Gastrocnemius medialis (tissue), 4 donors: ENCODE measurements around the gene MFSD11. TPM values are rescaled to one million over a fixed set of nuclear protein-coding genes. Genes with fewer than 3 reads are reported as not detected.

Experiments
- ATAC-seq, 2 donors: fragments of 150-250 bp; one replicate each; pipeline ENCODE4 v1.9.1; 2016
- DNase-seq, 2 donors: peaks; one replicate each; pipeline ENCODE4 v3.0.0-alpha.2; 2019
- H3K27ac ChIP-seq, 4 donors: fragments of 200-600 bp; sonication (generic); 1 replicate in 1 of 4; 2 replicates in 3 of 4; pipeline ENCODE4 v1.5.1; 2016 to 2018; ENCODE audit warnings: mild to moderate bottlenecking in 2 of 4, moderate library complexity in 1 of 4
- H3K27me3 ChIP-seq, 3 donors: fragments of 200-600 bp; sonication (generic) in 2 of 3; 1 replicate in 1 of 3; 2 replicates in 2 of 3; pipeline versions ENCODE4 v1.5.1 to v1.6.0; 2016 to 2019; ENCODE audit warnings: mild to moderate bottlenecking in 1 of 3, moderate library complexity in 1 of 3
- H3K36me3 ChIP-seq, 2 donors: fragments of 200-600 bp; sonication (generic) in 1 of 2; one replicate each; pipeline ENCODE4 v1.5.1; 2017 to 2018
- H3K4me1 ChIP-seq, 2 donors: fragments of 200-600 bp; sonication (generic) in 1 of 2; one replicate each; pipeline ENCODE4 v1.5.1; 2016 to 2017; ENCODE audit warnings: mild to moderate bottlenecking in 2 of 2
- H3K4me3 ChIP-seq, 4 donors: fragments of 200-600 bp; sonication (generic) in 3 of 4; 1 replicate in 1 of 4; 2 replicates in 3 of 4; pipeline ENCODE4 v1.5.1; 2016 to 2019; ENCODE audit warnings: mild to moderate bottlenecking in 2 of 4
- H3K9me3 ChIP-seq, 3 donors: fragments of 200-600 bp; sonication (generic) in 2 of 3; 1 replicate in 1 of 3; 2 replicates in 2 of 3; pipeline ENCODE4 v1.5.1; 2016 to 2019
- CTCF ChIP-seq, 5 experiments: fragments of 450-650 bp in 3 of 5; fragments of 200-600 bp in 2 of 5; sonication (generic) in 2 of 5; IDR thresholded peaks in 4 of 5; conservative IDR thresholded peaks in 1 of 5; 1 replicate in 4 of 5; 2 replicates in 1 of 5; pipeline ENCODE4 v1.5.1; 2016 to 2019; ENCODE audit warnings: antibody characterized with exemption in 5 of 5, mild to moderate bottlenecking in 3 of 5, moderate library complexity in 3 of 5
- POLR2A ChIP-seq, 2 donors: fragments of 450-650 bp; IDR thresholded peaks; one replicate each; pipeline ENCODE4 v1.6.1; 2017; ENCODE audit warnings: antibody characterized with exemption in 2 of 2, mild to moderate bottlenecking in 2 of 2, moderate library complexity in 2 of 2
- in situ Hi-C, 4 donors: fragments of 200-750 bp; cut with MboI; loops; one replicate each; pipeline versions ENCODE4 v1.15.0 to v1.8.0; 2017; ENCODE audit warnings: low sequenced_read_pairs in 4 of 4
- intact Hi-C: fragments of 100-400 bp; cut with DNase I; formaldehyde crosslinking; loops from one replicate; pipeline ENCODE4 v1.15.1; 2023; ENCODE audit warnings: low total_unique reads
- total RNA-seq, 4 donors: library from RNA; depleted of rRNA; stranded (reverse); fragments of >200 nt; gene quantifications; one replicate each; pipeline versions ENCODE4 v1.1.0 to v1.2.3, GENCODE V29; 2016

MFSD11 gene
- 10 to 100 TPM; 14.0 to 24.2 (median 19.5) TPM for total RNA-seq

GRCh38 chr17:76737676-76738467 lies at the start of gene MFSD11:
Gene MFSD11 (plus strand): TSS chr17:76738119. CDS start chr17:76738353, 234 bp downstream.
- in situ Hi-C loops = no loop called here
- peak within 1 kb of the TSS; percentile 82 to 99 (median 93) for H3K4me3 ChIP-seq
- peaks cover 63 to 75% of the 10 kb centered on the region in 2 donors for H3K4me1 ChIP-seq
- intact Hi-C loops = loop anchor here (1.0 to 10.0 kb wide), 2 partner anchors 12 to 473 kb away; partner anchors contain the start of genes JMJD6, METTL23 and UBALD2
- peak; percentile 70 to 88 for TF ChIP-seq POLR2A (IDR thresholded peaks at IDR 0.05)
- peak in 1 of 5 experiments; percentile 25 for TF ChIP-seq CTCF (IDR thresholded peaks at IDR 0.05 in 4 of 5, conservative IDR thresholded peaks at IDR 0.05 in 1 of 5)
- DNase-seq (peak; percentile 86 to 92), ATAC-seq (peak; percentile 66 to 67)
- no peaks in the 10 kb centered on the region for H3K27me3 ChIP-seq
- peaks cover 3 to 29% of the 10 kb centered on the region in 2 donors for H3K36me3 ChIP-seq
- peak within 1 kb of the TSS; percentile 96 to 99 (median 99) for H3K27ac ChIP-seq
- no peaks in the 10 kb centered on the region for H3K9me3 ChIP-seq

DNA sequence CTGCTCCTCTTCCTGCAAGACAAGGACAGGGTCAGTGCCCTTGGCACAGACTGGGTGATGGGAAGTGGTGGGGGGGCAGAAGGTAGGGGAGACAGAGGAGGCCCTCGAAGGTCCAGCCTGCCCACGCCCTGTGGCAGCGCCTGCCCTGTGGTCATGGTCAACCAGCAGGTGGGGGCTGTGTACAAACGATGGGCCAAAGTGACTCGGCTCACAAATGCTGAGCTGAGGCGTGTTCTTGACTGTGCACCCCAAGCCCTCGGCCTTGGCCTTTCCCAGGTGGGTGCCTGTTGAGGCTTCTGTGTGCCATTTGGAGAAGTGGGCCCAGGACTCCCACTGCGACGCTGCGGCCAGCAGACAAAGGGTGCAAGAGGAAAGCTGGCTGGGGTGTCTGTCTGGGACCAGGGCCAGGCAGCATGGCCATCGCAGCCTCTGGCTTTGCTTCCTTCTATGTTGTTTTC lies 49.7 kb upstream of the MFSD11 start:
- Histone ChIP-seq H3K4me1 (peaks cover 36 to 46% of the 10 kb centered on the region in 2 donors), H3K27me3 (no peaks in the 10 kb centered on the region), H3K36me3 (no peaks in the 10 kb centered on the region), H3K9me3 (no peaks in the 10 kb centered on the region), H3K4me3 (peak overlapping the region in 2 of 4 donors; percentile 8 to 10), H3K27ac (peak overlapping the region; percentile 70 to 83 (median 71))
- DNase-seq (no peak), ATAC-seq (peak in 1 of 2 donors; percentile 41)
- TF ChIP-seq CTCF (IDR thresholded peaks at IDR 0.05 in 4 of 5, conservative IDR thresholded peaks at IDR 0.05 in 1 of 5) (peak in 1 of 5 experiments; percentile 12), POLR2A (IDR thresholded peaks at IDR 0.05) (no peak)
- intact Hi-C loops = loop anchor here (1.0 kb wide), 1 partner anchor 27 kb away; no protein-coding TSS in a partner anchor
- in situ Hi-C loops = no loop called here

DNA sequence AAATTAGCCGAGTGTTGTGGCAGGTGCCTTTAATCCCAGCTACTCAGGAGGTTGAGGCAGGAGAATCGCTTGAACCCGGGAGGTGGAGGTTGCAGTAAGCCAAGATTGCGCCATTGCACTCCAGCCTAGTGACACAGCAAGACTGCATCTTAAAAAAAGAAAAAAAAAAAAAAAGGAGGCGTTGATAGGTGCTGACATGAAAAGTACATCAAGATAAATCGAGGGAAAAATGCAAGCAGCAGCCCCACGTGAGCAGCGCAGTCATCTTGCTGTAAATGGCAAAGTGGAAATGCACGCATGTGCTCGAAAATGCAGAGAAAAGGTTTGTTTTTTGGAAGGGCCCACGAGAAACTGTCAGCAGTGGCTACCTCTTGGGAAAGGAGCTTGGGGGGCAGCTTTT lies 48.1 kb upstream of the MFSD11 start:
- Histone ChIP-seq H3K9me3 (no peaks in the 10 kb centered on the region), H3K27ac (peak overlapping the region in 1 of 4 donors; percentile 83), H3K27me3 (no peaks in the 10 kb centered on the region), H3K36me3 (no peaks in the 10 kb centered on the region), H3K4me3 (no peak overlapping the region), H3K4me1 (peaks cover 36 to 46% of the 10 kb centered on the region in 2 donors)
- in situ Hi-C loops (no loop called here), intact Hi-C loops (no loop called here)
- TF ChIP-seq POLR2A (IDR thresholded peaks at IDR 0.05) (no peak), CTCF (IDR thresholded peaks at IDR 0.05 in 4 of 5, conservative IDR thresholded peaks at IDR 0.05 in 1 of 5) (no peak)
- ATAC-seq (no peak), DNase-seq (no peak)

DNA sequence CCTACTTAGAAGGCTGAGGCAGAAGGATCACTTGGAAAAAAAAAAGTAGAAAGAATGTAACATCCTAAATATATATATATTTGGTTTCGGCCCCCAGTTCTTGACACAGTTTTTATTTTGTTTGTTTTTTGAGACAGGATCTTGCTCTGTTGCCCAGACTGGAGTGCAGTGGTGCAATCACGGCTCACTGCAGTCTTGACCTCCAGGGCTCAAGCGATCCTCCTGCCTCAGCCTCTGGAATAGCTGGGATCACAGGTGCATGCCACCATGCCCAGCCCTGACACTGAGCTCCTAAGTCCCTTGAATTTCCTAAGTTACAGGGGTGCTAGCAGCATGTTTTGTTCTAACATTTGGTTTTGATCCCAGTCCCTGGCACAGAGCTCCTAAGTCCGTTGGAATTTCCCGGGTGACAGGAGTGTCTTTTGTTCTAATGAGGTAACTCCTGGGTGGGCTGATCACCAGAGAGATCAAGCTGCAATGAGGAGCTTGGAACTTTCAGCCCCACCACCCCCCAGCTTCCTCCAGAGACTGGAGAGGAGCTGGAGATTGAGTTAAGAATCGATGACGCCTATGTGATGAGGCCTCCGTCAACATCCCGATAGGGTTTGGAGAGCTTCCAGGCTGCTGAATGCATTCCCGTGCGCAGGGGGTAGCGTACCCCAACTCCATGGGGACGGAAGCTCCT lies 47.2 kb upstream of the MFSD11 start:
- in situ Hi-C loops = no loop called here
- TF ChIP-seq POLR2A (IDR thresholded peaks at IDR 0.05) = no peak
- TF ChIP-seq CTCF (IDR thresholded peaks at IDR 0.05 in 4 of 5, conservative IDR thresholded peaks at IDR 0.05 in 1 of 5) = no peak
- intact Hi-C loops = no loop called here

More for the DNA sequence above, 47.2 kb upstream of the MFSD11 start:
- H3K27ac ChIP-seq = no peak overlapping the region
- H3K9me3 ChIP-seq = no peaks in the 10 kb centered on the region
- no peaks in the 10 kb centered on the region for H3K36me3 ChIP-seq
- H3K4me1 ChIP-seq = peaks cover 42 to 47% of the 10 kb centered on the region in 2 donors
- no peak overlapping the region for H3K4me3 ChIP-seq
- H3K27me3 ChIP-seq = no peaks in the 10 kb centered on the region
- no peak for DNase-seq
- no peak for ATAC-seq
